Naive B cell (primary cell): Measurements from ENCODE around the gene DNM3. TPM values are rescaled to one million over a fixed set of nuclear protein-coding genes. Genes with fewer than 3 reads are reported as not detected.

Experiments
- ATAC-seq, 2 donors: fragments of 150-1000 bp; cut with Tn5 transposase; 2 replicates each; pipeline ENCODE4 v1.10.0; 2021; ENCODE audit warnings: low read depth in 2 of 2, mild to moderate bottlenecking in 2 of 2, moderate library complexity in 2 of 2
- DNase-seq: peaks from one replicate; pipeline ENCODE4 v3.0.0; 2022
- H3K27ac Mint-ChIP-seq, 6 donors: one replicate each; pipeline ENCODE4 v1.8.0; 2020 to 2022; ENCODE audit warnings: mild to moderate bottlenecking in 6 of 6, mixed read lengths in 6 of 6, moderate library complexity in 5 of 6, inconsistent platforms in 2 of 6
- H3K27me3 Mint-ChIP-seq, 3 donors: one replicate each; pipeline ENCODE4 v1.8.0; 2021 to 2022; ENCODE audit warnings: mixed read lengths in 3 of 3, mild to moderate bottlenecking in 1 of 3
- H3K36me3 Mint-ChIP-seq, 2 donors: one replicate each; pipeline ENCODE4 v1.8.0; 2020 to 2022; ENCODE audit warnings: mixed read lengths in 2 of 2, inconsistent platforms in 1 of 2, mild to moderate bottlenecking in 1 of 2
- H3K4me1 Mint-ChIP-seq, 3 donors: one replicate each; pipeline ENCODE4 v1.8.0; 2020 to 2022; ENCODE audit warnings: mixed read lengths in 3 of 3, inconsistent platforms in 1 of 3, mild to moderate bottlenecking in 1 of 3, moderate library complexity in 1 of 3
- H3K4me3 Mint-ChIP-seq, 8 donors: one replicate each; pipeline ENCODE4 v1.8.0; 2020 to 2022; ENCODE audit warnings: mild to moderate bottlenecking in 8 of 8, mixed read lengths in 8 of 8, moderate library complexity in 8 of 8, inconsistent platforms in 2 of 8
- H3K9me3 Mint-ChIP-seq, 7 donors: one replicate each; pipeline ENCODE4 v1.8.0; 2020 to 2022; ENCODE audit warnings: mixed read lengths in 7 of 7, mild to moderate bottlenecking in 5 of 7, inconsistent platforms in 2 of 7, moderate library complexity in 1 of 7
- polyA plus RNA-seq, 6 donors: library from polyadenylated mRNA; unstranded; fragments of 300-500 nt; fragmentation: Illumina TruSeq; gene quantifications; one replicate each; pipeline ENCODE4 v1.2.3, GENCODE V29; 2021; ENCODE audit warnings: low read depth in 6 of 6

Gene DNM3
- polyA plus RNA-seq, 6 donors from 2014 or later, result 0.32 to 6.6 (median 0.57) TPM

DNA sequence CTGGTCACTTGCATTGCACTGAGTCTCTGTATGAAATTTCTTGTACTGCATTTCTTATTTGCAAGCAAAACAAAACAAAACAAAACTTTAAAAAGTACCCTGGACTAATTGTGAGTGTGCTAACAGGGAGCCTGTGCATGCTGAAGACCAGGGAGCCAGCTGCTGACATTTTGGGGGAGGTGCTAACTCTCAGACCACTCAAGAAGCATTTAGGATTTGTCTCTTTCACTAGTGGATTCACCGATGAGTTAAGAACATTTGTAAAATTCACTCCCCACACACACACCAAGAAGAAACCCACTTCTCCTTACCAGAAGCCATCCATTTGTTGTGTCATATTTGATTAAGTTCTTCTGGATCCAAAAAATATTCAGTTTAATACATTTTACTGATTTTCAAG is 483.5 kb downstream of the DNM3 start:
- H3K27ac Mint-ChIP-seq, result no peak overlapping the region
- no peaks in the 10 kb centered on the region for H3K27me3 Mint-ChIP-seq
- H3K36me3 Mint-ChIP-seq, result peaks cover 0 to 5% of the 10 kb centered on the region in 2 donors
- H3K9me3 Mint-ChIP-seq, result peaks cover 0 to 5% (median 0%) of the 10 kb centered on the region in 7 donors
- H3K4me1 Mint-ChIP-seq, result no peaks in the 10 kb centered on the region
- no peak overlapping the region for H3K4me3 Mint-ChIP-seq
- no peak for DNase-seq
- no peak for ATAC-seq

DNA sequence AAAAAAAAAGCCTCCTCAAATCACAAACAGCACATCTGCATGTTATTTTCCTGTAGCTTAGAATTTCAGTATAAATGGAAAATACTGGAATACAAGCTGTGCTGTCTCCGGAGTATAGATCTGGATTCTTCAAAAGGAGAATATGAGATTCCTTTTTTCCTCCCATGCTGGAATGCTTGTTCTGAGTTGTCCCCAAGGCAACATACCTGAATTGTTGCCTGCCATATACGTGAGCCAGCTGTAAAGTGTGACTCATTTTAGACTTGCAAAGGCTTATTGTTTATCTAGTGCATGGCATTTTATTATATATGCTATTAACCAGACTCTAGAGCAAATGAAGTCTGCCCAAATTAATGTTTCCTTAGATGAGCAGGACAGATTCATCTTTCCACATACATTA is 484.2 kb downstream of the DNM3 start:
- Mint-ChIP-seq H3K27me3 (no peaks in the 10 kb centered on the region), H3K9me3 (peaks cover 0 to 5% (median 0%) of the 10 kb centered on the region in 7 donors), H3K36me3 (peaks cover 0 to 5% of the 10 kb centered on the region in 2 donors), H3K4me3 (no peak overlapping the region), H3K4me1 (no peaks in the 10 kb centered on the region), H3K27ac (no peak overlapping the region)
- DNase-seq (no peak), ATAC-seq (no peak)

DNA sequence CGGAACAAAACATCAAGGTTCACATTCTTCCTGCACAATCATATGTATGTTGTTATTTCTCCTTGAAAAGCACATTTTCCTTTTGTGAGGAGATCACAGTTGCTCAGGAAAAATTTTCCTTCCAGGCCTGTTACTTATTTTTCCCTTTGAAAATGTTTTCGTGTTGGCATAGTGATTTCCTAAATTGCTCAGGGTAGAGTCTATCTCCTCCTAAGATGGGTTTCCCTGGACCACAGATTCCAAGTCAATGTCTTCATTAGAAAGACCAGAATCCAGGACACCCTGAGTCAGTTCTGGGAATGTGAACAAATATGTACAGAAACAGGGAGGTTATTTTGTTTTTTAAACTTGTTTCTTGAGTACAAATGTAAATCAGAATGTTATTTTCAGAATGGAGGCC is 484.8 kb downstream of the DNM3 start:
- Mint-ChIP-seq H3K27ac (no peak overlapping the region), H3K27me3 (no peaks in the 10 kb centered on the region), H3K4me1 (no peaks in the 10 kb centered on the region), H3K9me3 (peaks cover 0 to 5% (median 0%) of the 10 kb centered on the region in 7 donors), H3K36me3 (peaks cover 0 to 5% of the 10 kb centered on the region in 2 donors), H3K4me3 (no peak overlapping the region)
- ATAC-seq (no peak), DNase-seq (no peak)

DNA sequence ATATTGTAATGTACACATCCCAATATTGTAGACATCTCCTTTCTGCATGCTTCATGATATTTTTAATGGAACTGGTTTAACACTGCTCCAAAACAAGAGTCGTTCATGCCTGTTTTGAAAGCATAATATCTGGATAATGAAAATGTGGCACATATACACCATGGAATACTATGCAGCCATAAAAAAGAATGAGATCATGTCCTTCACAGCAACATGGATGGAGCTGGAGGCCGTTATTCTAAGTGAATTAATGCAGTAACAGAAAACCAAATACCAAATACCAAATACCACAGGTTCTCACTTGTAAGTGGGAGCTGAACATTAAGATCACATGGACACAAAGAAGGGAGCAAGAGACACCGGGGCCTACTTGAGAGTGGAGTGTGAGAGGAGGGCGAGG is 487.0 kb downstream of the DNM3 start:
- H3K4me1 Mint-ChIP-seq, result no peaks in the 10 kb centered on the region
- peaks cover 0 to 5% (median 2%) of the 10 kb centered on the region in 7 donors for H3K9me3 Mint-ChIP-seq
- H3K27ac Mint-ChIP-seq, result no peak overlapping the region
- peaks cover 0 to 5% of the 10 kb centered on the region in 2 donors for H3K36me3 Mint-ChIP-seq
- ATAC-seq, result no peak
- no peak overlapping the region for H3K4me3 Mint-ChIP-seq
- no peaks in the 10 kb centered on the region for H3K27me3 Mint-ChIP-seq
- no peak for DNase-seq

DNA sequence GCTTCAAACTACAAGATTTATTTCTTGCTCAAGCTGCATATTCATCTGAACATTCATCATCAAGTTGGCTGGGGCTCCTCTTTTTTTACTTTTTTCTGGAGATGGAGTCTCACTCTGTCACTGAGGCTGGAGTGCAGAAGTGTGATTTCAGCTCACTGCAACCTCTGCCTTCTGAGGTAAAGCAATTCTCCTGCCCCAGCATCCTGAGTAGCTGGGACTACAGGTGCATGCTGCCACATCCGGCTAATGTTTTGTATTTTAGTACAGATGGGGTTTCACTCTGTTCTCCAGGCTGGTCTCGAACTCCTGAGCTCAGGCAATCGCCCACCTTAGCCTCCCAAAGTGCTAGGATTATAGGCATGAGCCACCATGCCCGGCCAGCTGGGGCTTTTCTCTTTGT is 490.9 kb downstream of the DNM3 start:
- no peaks in the 10 kb centered on the region for H3K4me1 Mint-ChIP-seq
- peaks cover 0 to 5% of the 10 kb centered on the region in 2 donors for H3K36me3 Mint-ChIP-seq
- peak overlapping the region in 1 of 6 donors; percentile 42 for H3K27ac Mint-ChIP-seq
- ATAC-seq (no peak), DNase-seq (no peak)
- H3K4me3 Mint-ChIP-seq, result no peak overlapping the region
- no peaks in the 10 kb centered on the region for H3K27me3 Mint-ChIP-seq
- H3K9me3 Mint-ChIP-seq, result peaks cover 0 to 5% (median 2%) of the 10 kb centered on the region in 7 donors

DNA sequence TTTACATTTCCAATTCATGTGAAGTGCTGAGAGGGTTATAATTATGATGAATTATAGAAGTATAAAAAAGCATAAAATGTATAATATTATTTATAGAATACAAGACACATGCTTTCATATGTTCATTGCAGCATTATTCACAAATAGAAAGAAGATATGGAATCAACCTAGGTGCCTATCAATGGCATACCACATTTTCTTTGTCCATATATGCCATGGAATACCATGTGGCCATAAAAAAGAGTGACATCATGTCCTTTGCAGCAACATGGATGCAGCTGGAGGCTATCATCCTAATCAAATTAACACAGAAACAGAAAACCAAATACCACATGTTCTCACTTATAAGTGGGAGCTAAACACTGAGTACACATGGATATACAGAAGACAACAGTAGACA is 494.1 kb downstream of the DNM3 start:
- no peak overlapping the region for H3K4me3 Mint-ChIP-seq
- H3K27ac Mint-ChIP-seq, result peak overlapping the region in 1 of 6 donors; percentile 10
- peaks cover 0 to 9% (median 7%) of the 10 kb centered on the region in 3 donors for H3K4me1 Mint-ChIP-seq
- ATAC-seq (no peak), DNase-seq (no peak)
- H3K36me3 Mint-ChIP-seq, result no peaks in the 10 kb centered on the region
- H3K9me3 Mint-ChIP-seq, result peaks cover 0 to 5% (median 0%) of the 10 kb centered on the region in 7 donors
- no peaks in the 10 kb centered on the region for H3K27me3 Mint-ChIP-seq

DNA sequence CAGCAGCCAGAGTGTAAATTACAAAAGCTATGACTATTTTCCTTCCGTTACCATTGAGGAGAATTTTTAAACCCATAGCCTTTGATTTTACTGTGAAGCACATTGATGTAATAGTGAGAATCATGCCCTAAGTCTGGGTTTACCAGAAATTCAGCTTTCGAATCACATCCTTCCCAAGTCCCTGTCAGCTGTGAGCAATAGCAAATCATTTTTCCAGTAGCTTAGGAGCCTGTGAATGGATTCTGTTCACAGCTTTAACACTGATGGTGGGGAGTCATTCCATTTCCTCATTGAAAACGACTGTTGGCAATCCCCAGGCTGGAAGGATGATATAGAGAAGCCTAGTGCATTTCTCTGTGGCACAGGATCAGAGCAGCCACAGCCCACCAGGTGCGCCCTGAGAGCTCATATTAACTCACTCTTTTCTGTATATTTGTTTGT is 497.0 kb downstream of the DNM3 start:
- H3K27me3 Mint-ChIP-seq, result no peaks in the 10 kb centered on the region
- H3K36me3 Mint-ChIP-seq, result no peaks in the 10 kb centered on the region
- no peak overlapping the region for H3K4me3 Mint-ChIP-seq
- peaks cover 16 to 32% (median 18%) of the 10 kb centered on the region in 3 donors for H3K4me1 Mint-ChIP-seq
- peaks cover 0 to 1% (median 0%) of the 10 kb centered on the region in 7 donors for H3K9me3 Mint-ChIP-seq
- DNase-seq, result no peak
- no peak for ATAC-seq
- H3K27ac Mint-ChIP-seq, result no peak overlapping the region

DNA sequence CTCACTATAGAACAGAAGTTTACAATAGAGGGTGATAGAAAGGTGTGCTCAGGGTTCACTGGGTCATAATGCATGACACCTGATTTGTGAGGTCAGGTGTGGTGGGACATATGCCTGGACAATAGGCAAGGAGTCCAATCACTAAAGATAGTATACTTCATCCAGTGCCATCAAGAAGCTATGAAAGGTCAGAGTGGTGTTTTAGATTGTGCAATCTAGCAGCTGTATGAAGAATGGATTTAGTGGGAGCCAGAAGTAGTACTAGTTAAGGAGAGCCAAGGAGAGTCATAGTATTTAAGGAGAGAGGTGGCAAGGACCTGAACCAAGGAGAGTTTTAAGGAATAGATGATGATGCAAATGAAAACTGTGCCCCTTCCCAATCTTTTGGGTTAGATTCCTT is 498.5 kb downstream of the DNM3 start:
- no peak for ATAC-seq
- no peak for DNase-seq
- no peaks in the 10 kb centered on the region for H3K36me3 Mint-ChIP-seq
- H3K4me3 Mint-ChIP-seq, result no peak overlapping the region
- H3K27ac Mint-ChIP-seq, result peak overlapping the region in 2 of 6 donors; percentile 13 to 77
- peaks cover 19 to 47% (median 23%) of the 10 kb centered on the region in 3 donors for H3K4me1 Mint-ChIP-seq
- no peaks in the 10 kb centered on the region for H3K27me3 Mint-ChIP-seq
- peaks cover 0 to 1% (median 0%) of the 10 kb centered on the region in 7 donors for H3K9me3 Mint-ChIP-seq

DNA sequence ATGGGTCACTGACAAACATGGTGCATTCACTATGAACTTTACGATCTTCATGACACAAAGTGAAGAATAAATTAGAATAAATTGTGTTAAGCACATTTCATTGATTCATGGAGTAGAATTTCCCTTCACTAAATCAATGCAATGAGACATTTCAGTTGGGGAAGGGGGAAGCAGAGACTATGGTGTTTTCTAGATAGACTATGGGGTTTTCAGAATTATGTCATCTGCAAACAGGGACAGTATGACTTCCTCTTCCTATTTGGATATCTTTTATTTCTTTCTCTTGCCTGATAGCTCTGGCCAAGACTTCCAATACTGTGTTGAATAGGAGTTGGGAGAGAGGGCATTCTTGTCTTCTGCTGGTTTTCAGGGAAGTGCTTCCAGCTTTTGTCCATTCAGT is 499.2 kb downstream of the DNM3 start:
- H3K27ac Mint-ChIP-seq, result peak overlapping the region in 3 of 6 donors; percentile 10 to 39 (median 23)
- H3K4me1 Mint-ChIP-seq, result peaks cover 19 to 53% (median 23%) of the 10 kb centered on the region in 3 donors
- peaks cover 0 to 2% (median 0%) of the 10 kb centered on the region in 7 donors for H3K9me3 Mint-ChIP-seq
- H3K4me3 Mint-ChIP-seq, result no peak overlapping the region
- DNase-seq (no peak), ATAC-seq (peak in 1 of 2 donors; percentile 42)
- H3K27me3 Mint-ChIP-seq, result no peaks in the 10 kb centered on the region
- H3K36me3 Mint-ChIP-seq, result no peaks in the 10 kb centered on the region

DNA sequence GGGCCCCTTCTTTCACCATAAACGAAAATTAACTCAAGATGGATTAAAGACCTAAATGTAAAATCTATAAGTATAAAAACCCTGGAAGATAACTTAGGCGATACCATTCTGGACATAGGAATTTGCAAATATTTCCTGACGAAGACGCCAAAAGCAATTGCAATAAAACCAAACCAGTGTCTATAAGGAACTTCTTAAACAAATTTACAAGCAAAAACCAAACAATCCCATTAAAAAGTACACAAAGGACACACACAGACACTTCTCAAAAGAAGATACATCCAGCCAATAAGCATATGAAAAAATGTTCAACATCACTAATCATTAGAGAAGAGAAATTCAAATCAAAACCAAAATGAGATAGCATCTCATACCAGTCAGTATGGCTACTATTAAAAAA is 500.4 kb downstream of the DNM3 start:
- no peak for DNase-seq
- no peaks in the 10 kb centered on the region for H3K27me3 Mint-ChIP-seq
- no peak overlapping the region for H3K4me3 Mint-ChIP-seq
- H3K4me1 Mint-ChIP-seq, result peaks cover 19 to 54% (median 23%) of the 10 kb centered on the region in 3 donors
- H3K27ac Mint-ChIP-seq, result peak overlapping the region in 2 of 6 donors; percentile 36 to 46
- peaks cover 5 to 8% of the 10 kb centered on the region in 2 donors for H3K36me3 Mint-ChIP-seq
- H3K9me3 Mint-ChIP-seq, result peaks cover 4 to 8% (median 5%) of the 10 kb centered on the region in 7 donors
- no peak for ATAC-seq

DNA sequence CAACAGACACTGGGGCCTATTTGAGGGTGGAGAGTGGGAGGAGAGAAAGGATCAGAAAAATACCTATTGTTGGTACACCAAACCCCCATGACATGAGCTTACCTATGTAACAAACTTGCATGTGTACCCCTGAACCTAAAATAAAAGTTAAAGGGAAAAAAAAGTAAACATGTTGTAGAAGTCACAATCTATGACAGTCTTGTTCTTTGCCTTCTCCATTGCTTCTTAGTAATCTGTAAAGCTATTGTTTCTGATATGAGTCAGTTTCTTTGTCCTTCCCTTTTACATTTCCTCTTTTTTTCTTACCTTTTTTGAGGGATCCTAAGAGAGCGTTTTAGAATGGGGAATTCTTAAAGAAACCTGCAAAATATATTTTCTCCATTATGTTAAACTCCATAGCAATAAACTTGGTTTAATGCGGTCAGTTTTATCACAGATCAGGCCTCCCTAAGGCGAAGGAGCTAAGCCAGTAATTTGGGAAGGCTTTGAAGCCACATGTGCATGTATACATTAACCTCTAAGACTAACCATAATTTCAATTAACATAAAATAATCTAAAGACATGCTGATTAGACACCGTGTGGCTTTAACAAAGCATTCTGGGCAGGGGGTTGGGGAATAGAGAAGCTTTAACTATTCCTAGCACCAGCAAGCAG is 501.4 kb downstream of the DNM3 start:
- no peaks in the 10 kb centered on the region for H3K27me3 Mint-ChIP-seq
- peaks cover 10 to 19% (median 12%) of the 10 kb centered on the region in 7 donors for H3K9me3 Mint-ChIP-seq
- ATAC-seq (peak; percentile 34 to 37), DNase-seq (no peak)
- H3K4me3 Mint-ChIP-seq, result peak overlapping the region in 3 of 8 donors; percentile 21 to 38 (median 37)
- H3K36me3 Mint-ChIP-seq, result peaks cover 13 to 18% of the 10 kb centered on the region in 2 donors
- H3K27ac Mint-ChIP-seq, result peak overlapping the region in 4 of 6 donors; percentile 16 to 91 (median 69)
- H3K4me1 Mint-ChIP-seq, result peaks cover 19 to 54% (median 23%) of the 10 kb centered on the region in 3 donors

DNA sequence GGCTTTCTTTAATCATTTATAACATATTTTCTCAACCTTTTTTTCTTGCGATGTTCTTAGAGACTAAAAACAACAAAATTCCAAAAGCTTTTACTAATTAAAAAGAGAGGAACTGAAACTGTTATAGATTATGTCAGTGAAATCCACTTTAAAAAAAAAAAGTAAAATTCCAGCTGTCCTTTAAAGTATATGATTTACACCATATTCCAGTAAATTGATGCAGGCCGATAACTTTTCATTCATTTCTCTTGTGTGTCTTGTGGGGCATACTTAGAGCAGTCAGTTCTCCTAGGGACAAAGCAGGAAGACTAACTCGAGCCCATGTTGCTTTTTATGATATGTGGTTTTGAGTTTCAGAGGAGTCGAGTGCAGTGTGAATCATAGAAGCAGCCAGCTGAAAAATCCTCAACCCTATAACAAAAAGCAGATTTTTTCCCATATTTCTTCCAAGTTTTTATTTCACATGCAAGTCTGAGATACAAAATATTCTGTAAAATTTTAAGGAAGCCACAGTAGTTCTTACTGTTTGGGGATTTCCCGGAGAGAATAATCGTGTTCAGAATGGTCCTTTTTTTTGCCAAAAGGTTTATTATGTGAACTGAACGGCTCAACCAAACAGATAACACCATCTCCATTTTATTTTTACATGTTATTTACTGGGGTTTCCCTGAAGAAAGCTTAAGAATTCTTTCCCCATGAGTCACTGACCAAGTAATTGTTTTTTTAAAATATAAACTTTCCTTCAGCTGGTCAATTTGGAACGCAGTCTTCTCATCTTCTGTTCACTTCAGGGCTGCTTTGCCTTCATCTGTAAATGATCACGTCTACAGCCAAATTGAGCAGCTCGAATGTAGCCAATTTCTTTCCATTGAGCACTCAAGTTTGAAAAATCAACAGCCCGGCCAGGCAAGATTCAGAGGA is 502.2 kb downstream of the DNM3 start:
- DNase-seq, result no peak

DNA sequence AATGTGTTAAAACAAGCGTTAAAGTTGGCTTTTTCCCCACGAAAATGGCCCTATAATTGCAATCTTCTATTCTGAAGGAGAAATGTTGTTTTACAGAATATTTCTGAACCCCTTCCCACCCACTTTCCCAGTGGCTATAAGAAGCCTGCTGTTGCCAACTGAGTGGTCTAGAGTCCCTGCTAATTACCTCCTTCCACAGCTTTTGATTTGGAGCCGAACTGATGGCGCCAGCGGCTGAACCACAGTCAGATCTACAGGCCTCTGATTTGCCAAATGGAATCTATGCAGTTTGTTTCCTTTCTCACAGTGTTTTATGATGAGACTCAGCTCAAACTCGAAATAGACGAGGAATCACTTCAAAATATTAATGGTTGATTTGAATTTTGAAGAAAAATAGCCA is 503.1 kb downstream of the DNM3 start:
- H3K4me3 Mint-ChIP-seq, result peak overlapping the region in 2 of 8 donors; percentile 13 to 64
- H3K27ac Mint-ChIP-seq, result peak overlapping the region in 3 of 6 donors; percentile 31 to 72 (median 52)
- no peaks in the 10 kb centered on the region for H3K27me3 Mint-ChIP-seq
- H3K9me3 Mint-ChIP-seq, result peaks cover 12 to 26% (median 17%) of the 10 kb centered on the region in 7 donors
- ATAC-seq (no peak), DNase-seq (no peak)
- peaks cover 18 to 54% (median 23%) of the 10 kb centered on the region in 3 donors for H3K4me1 Mint-ChIP-seq
- peaks cover 17 to 24% of the 10 kb centered on the region in 2 donors for H3K36me3 Mint-ChIP-seq

More for the DNA sequence above, 502.2 kb downstream of the DNM3 start:
- Mint-ChIP-seq H3K9me3 (peaks cover 12 to 26% (median 17%) of the 10 kb centered on the region in 7 donors), H3K4me1 (peaks cover 19 to 54% (median 23%) of the 10 kb centered on the region in 3 donors), H3K4me3 (peak overlapping the region in 4 of 8 donors; percentile 3 to 54 (median 35)), H3K27me3 (no peaks in the 10 kb centered on the region), H3K36me3 (peaks cover 17 to 24% of the 10 kb centered on the region in 2 donors), H3K27ac (peak overlapping the region in 4 of 6 donors; percentile 8 to 72 (median 38))
- peak; percentile 40 to 46 for ATAC-seq
